NB4 (cell line): Measurements from ENCODE around the gene OR10H3.
"Not testable (repeated sequence)": the region's sequence is repeated elsewhere in the genome, so short reads cannot be mapped to it uniquely, and the experiment has no call there.

Experiments
- DNase-seq: peaks from one replicate; pipeline ENCODE4 v3.0.0; 2010; ENCODE audit warnings: low read depth
- H3K4me3 ChIP-seq: one replicate; pipeline ENCODE4 v1.5.1; 2011; ENCODE audit warnings: mild to moderate bottlenecking, low read depth, low read length, moderate library complexity
- MYC ChIP-seq: IDR thresholded peaks from 2 replicates; pipeline ENCODE4 v1.6.1; 2011; ENCODE audit warnings: low read depth, low read length
- POLR2A ChIP-seq: IDR thresholded peaks from 2 replicates; pipeline ENCODE4 v1.6.1; 2011; ENCODE audit warnings: mild to moderate bottlenecking; ENCODE audit not compliant: insufficient read length; ENCODE audit errors: extremely low read depth
- TF ChIP-seq, protein P1 (sequence below): IDR thresholded peaks from one replicate; pipeline ENCODE4 v1.5.1; 2012; ENCODE audit warnings: low read depth, low read length
- TF ChIP-seq, protein P2 (sequence below): IDR thresholded peaks from 2 replicates; pipeline ENCODE4 v1.6.1; 2011; ENCODE audit warnings: low read depth, low read length

The OR10H3 gene

DNA sequence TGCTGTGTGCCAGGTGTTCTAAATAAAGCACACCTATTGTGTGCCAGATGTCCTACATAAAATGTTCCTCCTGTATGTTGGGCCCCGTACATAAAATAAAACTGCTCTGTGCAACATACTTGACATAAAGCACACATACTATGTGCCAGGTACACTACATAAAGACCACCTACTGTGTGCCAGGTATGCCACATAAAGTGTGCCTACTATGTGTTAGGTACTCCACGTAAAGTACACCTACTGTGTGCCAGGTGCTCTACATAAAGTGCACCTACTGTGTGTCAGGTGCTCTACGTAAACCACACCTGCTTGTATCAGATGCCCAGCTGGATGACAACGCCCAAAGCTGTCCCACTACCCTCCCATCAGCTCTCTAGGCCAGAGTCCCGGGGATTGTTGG, 43.9 kb downstream of the OR10H3 start:
- DNase-seq, result no peak
- no peak overlapping the region for H3K4me3 ChIP-seq
- TF ChIP-seq, protein P1, sequence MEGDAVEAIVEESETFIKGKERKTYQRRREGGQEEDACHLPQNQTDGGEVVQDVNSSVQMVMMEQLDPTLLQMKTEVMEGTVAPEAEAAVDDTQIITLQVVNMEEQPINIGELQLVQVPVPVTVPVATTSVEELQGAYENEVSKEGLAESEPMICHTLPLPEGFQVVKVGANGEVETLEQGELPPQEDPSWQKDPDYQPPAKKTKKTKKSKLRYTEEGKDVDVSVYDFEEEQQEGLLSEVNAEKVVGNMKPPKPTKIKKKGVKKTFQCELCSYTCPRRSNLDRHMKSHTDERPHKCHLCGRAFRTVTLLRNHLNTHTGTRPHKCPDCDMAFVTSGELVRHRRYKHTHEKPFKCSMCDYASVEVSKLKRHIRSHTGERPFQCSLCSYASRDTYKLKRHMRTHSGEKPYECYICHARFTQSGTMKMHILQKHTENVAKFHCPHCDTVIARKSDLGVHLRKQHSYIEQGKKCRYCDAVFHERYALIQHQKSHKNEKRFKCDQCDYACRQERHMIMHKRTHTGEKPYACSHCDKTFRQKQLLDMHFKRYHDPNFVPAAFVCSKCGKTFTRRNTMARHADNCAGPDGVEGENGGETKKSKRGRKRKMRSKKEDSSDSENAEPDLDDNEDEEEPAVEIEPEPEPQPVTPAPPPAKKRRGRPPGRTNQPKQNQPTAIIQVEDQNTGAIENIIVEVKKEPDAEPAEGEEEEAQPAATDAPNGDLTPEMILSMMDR, result no peak
- TF ChIP-seq, protein P2, sequence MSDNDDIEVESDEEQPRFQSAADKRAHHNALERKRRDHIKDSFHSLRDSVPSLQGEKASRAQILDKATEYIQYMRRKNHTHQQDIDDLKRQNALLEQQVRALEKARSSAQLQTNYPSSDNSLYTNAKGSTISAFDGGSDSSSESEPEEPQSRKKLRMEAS, result no peak
- TF ChIP-seq MYC (no peak), POLR2A (no peak)

GRCh38 chr19:15782211-15782610, 44.4 kb downstream of the OR10H3 start:
- TF ChIP-seq, protein P2, result no peak
- TF ChIP-seq MYC, result no peak
- no peak for DNase-seq
- H3K4me3 ChIP-seq, result no peak overlapping the region

DNA sequence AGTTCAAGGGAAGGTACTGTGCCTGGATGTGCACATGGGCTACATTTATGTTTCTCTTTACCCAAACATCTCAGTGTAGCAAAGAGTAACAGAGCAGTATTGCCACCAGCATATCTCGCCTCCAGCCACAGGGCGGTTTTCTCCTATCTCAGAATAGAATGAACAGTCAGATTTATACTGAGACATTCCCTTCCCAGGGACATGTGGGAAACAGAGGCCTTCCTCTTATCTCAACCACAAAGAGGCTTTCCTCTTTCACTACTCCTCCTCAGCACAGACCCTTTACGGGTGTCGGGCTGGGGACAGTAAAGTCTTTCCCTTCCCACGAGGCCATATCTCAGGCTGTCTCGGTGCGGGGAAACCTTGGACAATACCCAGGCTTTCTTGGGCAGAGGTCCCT, 45.1 kb downstream of the OR10H3 start:
- not testable (repeated sequence) for H3K4me3 ChIP-seq, DNase-seq

DNA sequence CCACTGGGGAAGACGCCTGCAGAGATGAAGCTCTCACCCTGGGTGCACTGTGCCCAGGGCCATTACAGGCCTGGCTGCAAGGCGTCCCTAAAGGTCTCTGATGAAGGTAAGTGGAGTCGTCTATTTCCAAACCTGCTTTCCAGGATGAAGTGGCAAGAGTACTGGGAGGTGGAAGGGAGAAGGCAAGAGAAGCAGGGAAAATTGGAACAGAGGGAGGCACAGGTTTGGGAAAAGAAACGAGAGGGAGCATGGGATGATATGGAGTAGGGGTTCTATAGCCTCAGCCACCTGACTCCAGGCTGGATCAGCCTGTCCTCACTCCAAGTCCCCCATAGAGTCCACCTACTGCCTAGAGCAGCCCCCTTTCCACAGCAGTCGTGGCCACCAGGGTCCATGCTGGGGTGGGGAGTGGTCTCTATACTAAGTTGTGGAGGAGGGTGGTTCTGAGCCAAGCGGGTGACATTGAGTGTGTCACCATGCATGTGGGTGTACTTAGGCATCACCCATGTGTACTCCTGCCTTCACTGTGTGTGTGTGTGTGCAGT, 49.9 kb downstream of the OR10H3 start, which contains the start of gene OR10H5:
OR10H5 (plus strand) TSS at position 51 of the 545 bp plus-strand sequence. CDS start 6,388 bp downstream, outside the sequence.
- no peak for DNase-seq
- H3K4me3 ChIP-seq, result no peak within 1 kb of the TSS
- no peak for TF ChIP-seq POLR2A

- DNase-seq, result no peak
- no peak overlapping the region for H3K4me3 ChIP-seq
- TF ChIP-seq POLR2A (no peak), MYC (no peak)
- TF ChIP-seq, protein P2, result no peak
- TF ChIP-seq, protein P1, result no peak
Observed at GRCh38 chr19:15788594-15789270, 50.9 kb downstream of the OR10H3 start.

- no peak for DNase-seq
- no peak for TF ChIP-seq MYC
- no peak overlapping the region for H3K4me3 ChIP-seq
Observed at GRCh38 chr19:15790096-15790495, 52.3 kb downstream of the OR10H3 start.
